Suppressor macrophage treated with lipopolysaccharide for 4 hours (primary cell): ENCODE measurements around the gene IL17B.

Source experiments
- DNase-seq: peaks from one replicate; pipeline ENCODE4 v3.0.0-alpha.2; 2020

The IL17B gene

GRCh38 chr5:149414405-149415065, 35.4 kb upstream of the IL17B start:
- DNase-seq = no peak

- no peak for DNase-seq
Observed at GRCh38 chr5:149413477-149414210, 34.6 kb upstream of the IL17B start.

GRCh38 chr5:149412783-149413476, 33.8 kb upstream of the IL17B start:
- DNase-seq = no peak

GRCh38 chr5:149411738-149412519, 32.8 kb upstream of the IL17B start:
- no peak for DNase-seq

GRCh38 chr5:149410721-149411432, 31.8 kb upstream of the IL17B start:
- DNase-seq = no peak

- DNase-seq = no peak
Observed at GRCh38 chr5:149410071-149410470, 31.0 kb upstream of the IL17B start.

GRCh38 chr5:149409268-149409948, 30.3 kb upstream of the IL17B start:
- no peak for DNase-seq

GRCh38 chr5:149408252-149409099, 29.4 kb upstream of the IL17B start:
- no peak for DNase-seq

GRCh38 chr5:149407323-149408251, 28.5 kb upstream of the IL17B start:
- DNase-seq = no peak

GRCh38 chr5:149406979-149407306, 27.9 kb upstream of the IL17B start:
- DNase-seq = no peak

GRCh38 chr5:149406203-149406978, 27.3 kb upstream of the IL17B start:
- no peak for DNase-seq

- no peak for DNase-seq
Observed at GRCh38 chr5:149405550-149406202, 26.6 kb upstream of the IL17B start.

GRCh38 chr5:149404746-149405549, 25.9 kb upstream of the IL17B start:
- DNase-seq = no peak

GRCh38 chr5:149403923-149404745, 25.0 kb upstream of the IL17B start:
- no peak for DNase-seq

- no peak for DNase-seq
Observed at GRCh38 chr5:149402291-149402690, 23.2 kb upstream of the IL17B start.

GRCh38 chr5:149401051-149401450, 22.0 kb upstream of the IL17B start:
- DNase-seq = no peak

GRCh38 chr5:149400304-149400703, 21.2 kb upstream of the IL17B start:
- no peak for DNase-seq
